NT2/D1 (cell line): ENCODE data around the gene FGFR3.

Experiments used
- DNase-seq: peaks from one replicate; pipeline ENCODE4 v3.0.0-alpha.2; 2011; ENCODE audit warnings: low read depth, low spot score
- H3K27me3 ChIP-seq: 2 replicates; pipeline ENCODE4 v1.6.0; 2011; ENCODE audit warnings: mild to moderate bottlenecking; ENCODE audit not compliant: insufficient read length, insufficient read depth
- H3K36me3 ChIP-seq: 2 replicates; pipeline ENCODE4 v1.6.1; 2011; ENCODE audit warnings: mild to moderate bottlenecking, low read length, mixed read lengths; ENCODE audit not compliant: insufficient read depth, insufficient read length
- H3K4me1 ChIP-seq: 2 replicates; pipeline ENCODE4 v1.5.1; 2011; ENCODE audit not compliant: insufficient read depth, insufficient read length
- H3K4me3 ChIP-seq: 2 replicates; pipeline ENCODE4 v1.5.1; 2011; ENCODE audit warnings: low read depth; ENCODE audit not compliant: insufficient read length
- H3K9ac ChIP-seq: 2 replicates; pipeline ENCODE4 v1.6.0; 2011; ENCODE audit warnings: low read depth; ENCODE audit not compliant: insufficient read length
- H3K9me3 ChIP-seq: 2 replicates; pipeline ENCODE4 v1.5.1; 2011; ENCODE audit warnings: mild to moderate bottlenecking, low read length; ENCODE audit not compliant: insufficient read depth
- SUZ12 ChIP-seq: IDR thresholded peaks from 2 replicates; pipeline ENCODE4 v1.6.1; 2011; ENCODE audit not compliant: insufficient read length, insufficient read depth; ENCODE audit errors: extremely low read depth
- YY1 ChIP-seq: IDR thresholded peaks from 2 replicates; pipeline ENCODE4 v1.6.1; 2011; ENCODE audit not compliant: insufficient read length, insufficient read depth
- ZNF274 ChIP-seq: IDR thresholded peaks from 2 replicates; pipeline ENCODE4 v1.6.1; 2011; ENCODE audit warnings: mild to moderate bottlenecking, low read depth, low read length

The FGFR3 gene

GRCh38 chr4:1819816-1820215 is 26.7 kb downstream of the FGFR3 start:
- no peaks in the 10 kb centered on the region for H3K27me3 ChIP-seq
- H3K36me3 ChIP-seq, result peaks cover 88% of the 10 kb centered on the region

DNA sequence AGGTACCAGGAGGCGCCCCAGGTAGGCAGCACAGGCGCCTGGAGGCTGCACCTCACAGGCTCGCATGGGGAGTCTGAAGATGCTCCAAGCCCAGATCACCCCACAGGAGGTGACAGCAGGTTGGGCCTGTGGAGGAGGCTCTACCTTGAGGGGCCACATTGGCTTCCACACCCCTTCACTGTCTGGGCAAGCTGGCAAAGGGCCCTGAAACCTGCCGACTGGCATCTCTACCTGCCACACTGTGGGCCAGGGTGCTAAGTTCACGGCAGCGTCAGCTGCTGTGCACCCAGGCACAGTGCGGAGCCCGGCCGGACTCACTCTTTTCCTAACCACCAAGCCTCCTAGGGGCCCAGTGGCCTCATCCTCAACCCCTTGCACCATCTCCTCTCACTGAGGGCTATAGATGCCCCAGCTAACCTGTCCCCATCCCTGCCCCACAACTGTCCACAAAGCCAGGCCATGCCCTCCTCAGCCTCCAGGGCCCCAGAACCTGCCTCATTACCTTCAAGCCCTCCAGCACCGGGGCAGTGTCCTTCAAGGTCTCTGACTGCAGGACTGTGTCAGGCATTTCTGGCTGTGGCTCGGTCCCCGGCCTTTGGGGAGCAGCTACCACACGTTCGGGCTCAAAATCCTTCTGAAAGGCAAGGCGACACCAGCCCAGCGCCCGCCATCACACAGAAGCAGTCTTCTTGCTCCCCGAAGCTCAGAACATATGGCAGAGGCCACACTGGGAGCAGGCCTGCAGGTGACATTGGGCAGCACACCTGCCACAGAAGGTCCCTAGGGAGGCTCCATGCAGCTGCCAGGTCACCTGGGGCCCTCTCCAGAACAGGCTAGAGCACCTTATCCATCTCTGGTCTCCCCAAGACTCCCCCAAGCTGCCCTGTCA is 28.8 kb downstream of the FGFR3 start:
- H3K36me3 ChIP-seq, result peaks cover 89% of the 10 kb centered on the region

More at GRCh38 chr4:1819816-1820215, 26.7 kb downstream of the FGFR3 start:
- no peak overlapping the region for H3K9ac ChIP-seq
- H3K9me3 ChIP-seq, result no peaks in the 10 kb centered on the region
- no peak overlapping the region for H3K4me3 ChIP-seq
- TF ChIP-seq ZNF274, result no peak
- TF ChIP-seq SUZ12, result no peak
- no peak for TF ChIP-seq YY1
- DNase-seq, result no peak
- no peaks in the 10 kb centered on the region for H3K4me1 ChIP-seq

DNA sequence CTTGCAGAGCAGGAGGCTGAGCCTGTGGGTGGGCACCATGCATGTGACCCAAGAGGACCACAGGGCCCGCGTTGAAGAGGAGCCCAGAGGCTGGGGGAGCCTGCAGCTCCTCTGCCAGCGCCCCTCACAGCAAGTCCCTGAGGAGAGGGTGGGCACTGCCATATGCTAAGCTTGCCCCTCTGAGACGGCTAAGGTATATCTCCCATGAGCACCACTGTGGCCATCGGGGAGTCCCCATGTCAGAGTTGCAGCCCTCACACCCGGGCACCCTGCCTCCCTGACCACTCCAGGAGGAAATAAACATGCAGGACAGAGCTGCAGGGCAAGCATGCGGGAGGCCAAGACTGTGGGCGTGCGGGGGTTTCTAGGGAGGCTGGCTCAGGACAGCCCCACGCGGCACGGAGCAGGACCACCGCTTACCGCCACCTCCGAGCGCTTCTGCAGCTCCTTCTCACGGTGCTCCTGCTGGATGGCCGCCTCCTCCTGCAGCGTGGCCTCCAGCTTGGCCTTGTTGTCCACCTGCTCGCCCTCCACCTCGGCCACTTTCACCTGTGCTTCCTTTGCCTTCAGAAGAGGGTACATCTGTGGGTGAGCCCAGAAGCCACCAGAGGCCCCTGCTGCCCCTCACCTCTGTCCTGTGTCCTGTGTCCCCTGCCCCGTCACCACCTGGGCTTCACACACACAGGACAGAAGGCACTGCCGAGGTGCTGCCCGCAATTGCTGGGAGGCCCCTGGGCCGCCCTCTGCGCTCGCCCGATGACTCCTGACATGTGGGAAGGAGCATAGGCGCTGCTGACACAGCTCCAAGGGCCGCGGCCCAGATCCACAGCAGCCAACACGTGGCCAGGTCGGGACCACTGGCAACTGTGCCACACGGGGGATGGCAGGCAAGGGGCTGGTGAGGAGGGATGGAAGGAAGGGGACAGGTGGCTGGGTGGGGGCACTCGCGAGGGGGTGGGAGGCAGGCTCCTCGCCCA is 29.8 kb downstream of the FGFR3 start:
- Histone ChIP-seq H3K4me1 (no peaks in the 10 kb centered on the region), H3K9ac (no peak overlapping the region), H3K9me3 (no peaks in the 10 kb centered on the region), H3K4me3 (no peak overlapping the region), H3K36me3 (peaks cover 81% of the 10 kb centered on the region), H3K27me3 (no peaks in the 10 kb centered on the region)
- DNase-seq, result no peak
- TF ChIP-seq ZNF274, result no peak

More for the DNA sequence above, 28.8 kb downstream of the FGFR3 start:
- H3K4me3 ChIP-seq, result no peak overlapping the region
- H3K4me1 ChIP-seq, result no peaks in the 10 kb centered on the region
- TF ChIP-seq ZNF274, result no peak
- no peak for TF ChIP-seq SUZ12
- no peak for TF ChIP-seq YY1
- no peak for DNase-seq
- H3K9me3 ChIP-seq, result no peaks in the 10 kb centered on the region
- no peaks in the 10 kb centered on the region for H3K27me3 ChIP-seq
- H3K9ac ChIP-seq, result no peak overlapping the region

- no peak for TF ChIP-seq YY1
- no peak for TF ChIP-seq ZNF274
- no peak for TF ChIP-seq SUZ12
- H3K9ac ChIP-seq, result no peak overlapping the region
These were observed 30.4 kb downstream of the FGFR3 start for GRCh38 chr4:1823545-1823932.

GRCh38 chr4:1824746-1825145 is 31.7 kb downstream of the FGFR3 start:
- DNase-seq, result no peak
- Histone ChIP-seq H3K9me3 (peaks cover 7% of the 10 kb centered on the region), H3K4me3 (no peak overlapping the region), H3K27me3 (no peaks in the 10 kb centered on the region), H3K36me3 (peaks cover 70% of the 10 kb centered on the region), H3K4me1 (no peaks in the 10 kb centered on the region), H3K9ac (no peak overlapping the region)
- TF ChIP-seq ZNF274 (no peak), SUZ12 (no peak), YY1 (no peak)

More at GRCh38 chr4:1823545-1823932, 30.4 kb downstream of the FGFR3 start:
- Histone ChIP-seq H3K4me3 (no peak overlapping the region), H3K4me1 (no peaks in the 10 kb centered on the region), H3K27me3 (no peaks in the 10 kb centered on the region), H3K36me3 (peaks cover 77% of the 10 kb centered on the region), H3K9me3 (no peaks in the 10 kb centered on the region)
- no peak for DNase-seq

GRCh38 chr4:1825326-1825725 is 32.2 kb downstream of the FGFR3 start:
- H3K36me3 ChIP-seq, result peaks cover 70% of the 10 kb centered on the region
- TF ChIP-seq SUZ12 (no peak), ZNF274 (no peak), YY1 (no peak)

More at GRCh38 chr4:1825326-1825725, 32.2 kb downstream of the FGFR3 start:
- Histone ChIP-seq H3K4me1 (no peaks in the 10 kb centered on the region), H3K4me3 (no peak overlapping the region), H3K9ac (no peak overlapping the region), H3K9me3 (peaks cover 12% of the 10 kb centered on the region), H3K27me3 (no peaks in the 10 kb centered on the region)
- no peak for DNase-seq
